PFSK-1 (cell line): ENCODE results near the gene MYBL2.

Source experiments
- POLR2AphosphoS5 ChIP-seq: IDR thresholded peaks from 2 replicates; pipeline ENCODE4 v1.6.1; 2012; ENCODE audit warnings: low read depth, mild to moderate bottlenecking, control low read depth, low read length, moderate library complexity
- REST ChIP-seq, 2 experiments: IDR thresholded peaks; 2 replicates each; pipeline versions ENCODE4 v1.6.1 to v1.8.0; 2011 to 2012; ENCODE audit warnings: low read depth in 2 of 2, low read length in 2 of 2, control low read depth in 1 of 2, inconsistent platforms in 1 of 2, mild to moderate bottlenecking in 1 of 2, moderate library complexity in 1 of 2; ENCODE audit not compliant: insufficient read depth in 1 of 2

GRCh38 chr20:43631598-43631997 is 35.3 kb upstream of the MYBL2 start:
- TF ChIP-seq POLR2AphosphoS5 = no peak
- TF ChIP-seq REST (IDR thresholded peaks at IDR 0.05; ENCODE audit: insufficient read depth in 1 of 2, low read depth in 2 of 2, low read length in 2 of 2) = no peak
